Astrocyte of the cerebellum (primary cell): ENCODE data around the gene NR4A1.

ENCODE experiments used
- DNase-seq: peaks from one replicate; pipeline ENCODE4 v3.0.0-alpha.2; 2011; ENCODE audit warnings: low read depth
- H3K4me3 ChIP-seq: 2 replicates; pipeline ENCODE4 v1.5.1; 2011; ENCODE audit warnings: mild to moderate bottlenecking, low read depth, low read length, moderate library complexity
- in situ Hi-C: cut with HindIII; loops from 2 replicates; pipeline ENCODE4 v1.10.0; 2017; ENCODE audit warnings: low sequenced_read_pairs
- TF ChIP-seq, protein P1 (sequence below): IDR thresholded peaks from 2 replicates; pipeline ENCODE4 v1.5.1; 2012; ENCODE audit warnings: low read length, low read depth, moderate library complexity, mild to moderate bottlenecking; ENCODE audit errors: missing control alignments

NR4A1 gene

DNA sequence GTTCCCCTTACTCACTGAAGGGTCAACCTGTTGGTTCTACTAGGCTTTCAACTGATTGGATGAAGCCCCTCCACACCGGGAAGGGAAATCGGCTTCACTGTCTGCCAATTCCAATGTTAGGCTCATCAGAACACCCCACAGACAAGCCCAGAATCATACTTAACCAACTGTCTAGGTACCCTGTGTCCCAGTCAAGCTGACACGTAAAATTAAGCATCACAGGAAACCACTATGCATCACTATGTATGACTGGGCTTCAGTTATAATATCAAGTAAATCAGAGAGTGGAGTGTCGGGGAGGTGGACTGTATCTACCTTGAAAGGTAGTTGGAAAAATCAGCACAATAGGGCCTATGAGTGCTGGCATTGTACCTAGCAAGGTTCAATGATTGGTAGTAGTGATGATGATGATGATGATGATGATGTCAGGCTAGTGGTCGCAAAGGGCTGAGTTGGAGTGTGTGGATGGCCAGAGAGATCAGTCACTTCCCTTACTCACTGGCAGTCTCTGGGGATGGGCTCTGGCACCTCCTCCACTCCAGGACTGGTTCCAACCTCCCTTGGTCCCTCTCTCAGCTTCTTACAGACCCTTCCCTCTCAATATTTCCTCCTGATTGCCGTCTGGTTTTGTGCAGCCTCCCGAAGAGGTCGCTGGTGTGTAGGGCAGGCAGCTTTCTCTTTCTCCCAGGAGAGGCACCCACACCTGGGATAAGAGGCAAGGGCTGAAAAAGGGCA is 15.3 kb downstream of the NR4A1 start:
- in situ Hi-C loops, result no loop called here
- DNase-seq, result no peak
- TF ChIP-seq, protein P1, sequence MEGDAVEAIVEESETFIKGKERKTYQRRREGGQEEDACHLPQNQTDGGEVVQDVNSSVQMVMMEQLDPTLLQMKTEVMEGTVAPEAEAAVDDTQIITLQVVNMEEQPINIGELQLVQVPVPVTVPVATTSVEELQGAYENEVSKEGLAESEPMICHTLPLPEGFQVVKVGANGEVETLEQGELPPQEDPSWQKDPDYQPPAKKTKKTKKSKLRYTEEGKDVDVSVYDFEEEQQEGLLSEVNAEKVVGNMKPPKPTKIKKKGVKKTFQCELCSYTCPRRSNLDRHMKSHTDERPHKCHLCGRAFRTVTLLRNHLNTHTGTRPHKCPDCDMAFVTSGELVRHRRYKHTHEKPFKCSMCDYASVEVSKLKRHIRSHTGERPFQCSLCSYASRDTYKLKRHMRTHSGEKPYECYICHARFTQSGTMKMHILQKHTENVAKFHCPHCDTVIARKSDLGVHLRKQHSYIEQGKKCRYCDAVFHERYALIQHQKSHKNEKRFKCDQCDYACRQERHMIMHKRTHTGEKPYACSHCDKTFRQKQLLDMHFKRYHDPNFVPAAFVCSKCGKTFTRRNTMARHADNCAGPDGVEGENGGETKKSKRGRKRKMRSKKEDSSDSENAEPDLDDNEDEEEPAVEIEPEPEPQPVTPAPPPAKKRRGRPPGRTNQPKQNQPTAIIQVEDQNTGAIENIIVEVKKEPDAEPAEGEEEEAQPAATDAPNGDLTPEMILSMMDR, result no peak
- H3K4me3 ChIP-seq, result no peak overlapping the region

- DNase-seq, result no peak
- no peak overlapping the region for H3K4me3 ChIP-seq
- TF ChIP-seq, protein P1, result no peak
- in situ Hi-C loops, result no loop called here
These were observed 15.8 kb downstream of the NR4A1 start for GRCh38 chr12:52067081-52067374.

- TF ChIP-seq, protein P1, result peak; percentile 78
- DNase-seq, result peak; percentile 92
- in situ Hi-C loops, result no loop called here
- H3K4me3 ChIP-seq, result peak within 1 kb of the TSS; percentile 98
These were observed 18.3 kb downstream of the NR4A1 start, which contains the start of gene ATG101 for GRCh38 chr12:52069327-52070184. Gene ATG101, plus strand, starts transcription at chr12:52069978. Its CDS starts 3,673 bp downstream, at chr12:52073651.

DNA sequence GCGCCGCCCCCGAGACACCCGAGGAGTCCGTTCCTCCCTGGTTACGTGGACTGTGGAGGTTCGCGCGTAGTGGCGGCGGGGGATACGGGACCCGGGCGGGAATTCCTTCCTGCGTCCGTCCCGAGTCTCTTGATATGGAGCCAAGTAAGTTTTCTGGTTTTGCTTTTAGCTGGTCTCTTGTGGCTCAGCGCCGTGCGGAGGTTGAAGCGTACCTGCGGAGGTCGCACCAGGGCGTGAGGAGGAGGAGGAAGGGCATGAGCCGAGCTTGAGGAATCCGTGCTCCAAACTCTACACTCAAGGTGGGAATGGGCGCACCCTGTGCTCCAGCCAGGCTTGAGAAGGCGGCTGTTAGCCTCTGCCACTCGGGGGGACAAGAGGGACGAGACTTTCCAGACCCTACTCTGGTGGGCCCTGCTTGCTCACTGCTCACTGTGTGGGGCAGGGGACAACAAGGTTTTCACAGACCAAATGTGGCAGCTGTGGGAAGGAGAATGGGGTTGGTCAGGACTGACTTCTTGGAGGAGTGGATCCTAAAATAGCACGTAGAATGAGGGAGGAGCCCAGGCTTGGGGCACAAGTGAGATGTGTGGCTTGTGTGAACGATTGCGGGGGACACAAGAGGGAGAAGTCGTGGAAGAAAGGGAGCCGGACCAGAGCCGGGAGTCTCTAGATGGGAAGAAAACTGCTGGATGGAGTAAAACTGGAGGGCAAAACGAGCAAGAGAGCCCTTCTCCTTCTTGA is 19.1 kb downstream of the NR4A1 start:
- no peak for DNase-seq
- TF ChIP-seq, protein P1, result no peak
- H3K4me3 ChIP-seq, result peak overlapping the region; percentile 98
- in situ Hi-C loops, result no loop called here

GRCh38 chr12:52073531-52074381 is 22.5 kb downstream of the NR4A1 start:
- in situ Hi-C loops, result no loop called here
- no peak for DNase-seq
- TF ChIP-seq, protein P1, result no peak
- no peak overlapping the region for H3K4me3 ChIP-seq
